Measurements from ENCODE around the gene MANEA. TPM values are rescaled to one million over a fixed set of nuclear protein-coding genes. Genes with fewer than 3 reads are reported as not detected.

Gene MANEA
- total RNA-seq, 3 donors from 2014 or later (not counting 1 experiment from before 2014, with no cell fraction given), result 4.7 to 10.6 (median 5.7) TPM

DNA sequence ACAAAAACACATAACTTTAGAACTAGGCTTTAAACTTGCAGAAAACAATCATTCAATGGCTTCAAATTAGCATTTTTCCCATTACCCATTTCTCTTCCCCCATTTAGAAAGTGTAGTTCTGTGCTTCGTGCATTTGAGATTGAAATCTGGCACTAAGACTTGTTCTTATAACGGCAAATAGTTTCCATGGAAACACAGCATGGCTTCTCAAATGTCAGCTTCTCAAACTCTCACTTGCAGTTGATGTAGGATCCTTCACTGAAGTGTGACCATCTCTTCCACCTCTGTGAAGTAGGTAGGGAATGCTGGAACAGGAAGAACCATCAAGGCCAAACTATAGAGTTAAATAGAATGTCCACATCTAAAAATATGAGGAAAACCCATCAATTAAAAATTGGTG is 52.2 kb downstream of the MANEA start:
- intact Hi-C loops (cut with micrococcal nuclease), result no loop called here
- Mint-ChIP-seq H3K27ac (no peak overlapping the region), H3K4me1 (no peaks in the 10 kb centered on the region), H3K27me3 (ENCODE audit: low read depth in 2 of 2) (peaks cover 0 to 3% of the 10 kb centered on the region in 2 donors), H3K4me3 (no peak overlapping the region), H3K9me3 (peaks cover 2 to 4% of the 10 kb centered on the region in 2 donors), H3K36me3 (no peaks in the 10 kb centered on the region)
- no peak for DNase-seq
- TF ChIP-seq, protein P1, sequence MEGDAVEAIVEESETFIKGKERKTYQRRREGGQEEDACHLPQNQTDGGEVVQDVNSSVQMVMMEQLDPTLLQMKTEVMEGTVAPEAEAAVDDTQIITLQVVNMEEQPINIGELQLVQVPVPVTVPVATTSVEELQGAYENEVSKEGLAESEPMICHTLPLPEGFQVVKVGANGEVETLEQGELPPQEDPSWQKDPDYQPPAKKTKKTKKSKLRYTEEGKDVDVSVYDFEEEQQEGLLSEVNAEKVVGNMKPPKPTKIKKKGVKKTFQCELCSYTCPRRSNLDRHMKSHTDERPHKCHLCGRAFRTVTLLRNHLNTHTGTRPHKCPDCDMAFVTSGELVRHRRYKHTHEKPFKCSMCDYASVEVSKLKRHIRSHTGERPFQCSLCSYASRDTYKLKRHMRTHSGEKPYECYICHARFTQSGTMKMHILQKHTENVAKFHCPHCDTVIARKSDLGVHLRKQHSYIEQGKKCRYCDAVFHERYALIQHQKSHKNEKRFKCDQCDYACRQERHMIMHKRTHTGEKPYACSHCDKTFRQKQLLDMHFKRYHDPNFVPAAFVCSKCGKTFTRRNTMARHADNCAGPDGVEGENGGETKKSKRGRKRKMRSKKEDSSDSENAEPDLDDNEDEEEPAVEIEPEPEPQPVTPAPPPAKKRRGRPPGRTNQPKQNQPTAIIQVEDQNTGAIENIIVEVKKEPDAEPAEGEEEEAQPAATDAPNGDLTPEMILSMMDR (IDR thresholded peaks at IDR 0.05), result no peak
- Histone ChIP-seq H3K27me3 (ENCODE audit: control insufficient read depth, insufficient read depth, low read length) (no peaks in the 10 kb centered on the region), H3K27ac (ENCODE audit: low read length) (no peak overlapping the region), H3K4me3 (ENCODE audit: low read length) (no peak overlapping the region), H3K4me1 (ENCODE audit: control insufficient read depth, insufficient read depth, low read length) (no peaks in the 10 kb centered on the region), H3K36me3 (ENCODE audit: control insufficient read depth, insufficient read depth, low read length) (no peaks in the 10 kb centered on the region), H3K9me3 (ENCODE audit: control insufficient read depth, insufficient read depth, low read length) (no peaks in the 10 kb centered on the region)
- no peak for ATAC-seq
- WGBS (ENCODE audit: insufficient coverage), result 79% methylated on average over 2 of the region's 2 CpGs

DNA sequence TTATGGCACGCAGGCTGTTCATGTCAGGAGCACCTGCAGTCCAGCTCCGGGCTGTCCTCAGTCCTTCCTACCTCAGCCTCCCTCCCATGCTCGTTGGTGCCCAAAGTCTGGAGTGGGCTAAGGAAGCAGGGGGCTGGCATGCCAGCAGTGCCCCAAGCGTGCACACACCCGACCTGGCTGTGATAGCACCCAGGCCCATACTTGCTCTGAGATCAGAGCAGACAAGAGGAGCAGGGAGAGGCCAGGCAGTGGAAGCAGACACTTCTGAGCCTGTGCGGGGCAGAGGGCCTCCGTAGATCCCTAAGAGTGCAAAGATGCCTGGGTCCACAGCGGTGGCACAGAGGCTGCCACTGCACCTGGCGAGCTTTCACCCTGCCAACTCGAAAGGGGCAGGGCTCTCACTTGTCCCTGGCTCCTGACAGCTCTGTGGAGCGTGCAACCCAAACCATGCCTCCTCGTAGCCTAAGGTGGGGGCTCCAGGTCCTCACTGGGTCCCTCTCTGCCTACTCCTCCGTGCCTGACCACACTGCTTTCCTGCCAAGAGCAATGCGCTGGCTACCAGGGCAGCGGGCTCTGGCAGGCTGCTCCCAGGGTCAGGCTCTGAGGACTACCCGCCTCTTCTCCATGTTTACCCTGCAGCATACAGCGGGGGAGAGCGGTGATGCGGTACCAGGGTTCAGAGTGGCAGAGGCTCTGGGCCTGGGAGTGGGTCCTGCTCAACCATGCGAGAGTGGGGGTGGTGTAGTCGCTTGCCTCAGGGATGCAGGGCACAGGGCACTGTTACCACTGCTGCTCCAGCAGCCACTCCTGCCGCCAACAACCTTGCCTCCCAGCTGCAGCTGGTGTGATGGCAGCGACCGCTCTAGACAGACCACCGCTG is 59.5 kb downstream of the MANEA start:
- WGBS (ENCODE audit: insufficient coverage), result 86% methylated on average over 25 of the region's 25 CpGs
- Histone ChIP-seq H3K9me3 (ENCODE audit: control insufficient read depth, insufficient read depth, low read length) (peaks cover 8% of the 10 kb centered on the region), H3K4me1 (ENCODE audit: control insufficient read depth, insufficient read depth, low read length) (no peaks in the 10 kb centered on the region), H3K27me3 (ENCODE audit: control insufficient read depth, insufficient read depth, low read length) (no peaks in the 10 kb centered on the region), H3K36me3 (ENCODE audit: control insufficient read depth, insufficient read depth, low read length) (no peaks in the 10 kb centered on the region), H3K4me3 (ENCODE audit: low read length) (no peak overlapping the region), H3K27ac (ENCODE audit: low read length) (no peak overlapping the region)
- Mint-ChIP-seq H3K27ac (no peak overlapping the region), H3K4me3 (no peak overlapping the region), H3K27me3 (ENCODE audit: low read depth in 2 of 2) (peaks cover 0 to 3% of the 10 kb centered on the region in 2 donors), H3K4me1 (no peaks in the 10 kb centered on the region), H3K9me3 (peaks cover 4% of the 10 kb centered on the region in 2 donors), H3K36me3 (no peaks in the 10 kb centered on the region)
- TF ChIP-seq, protein P1 (IDR thresholded peaks at IDR 0.05), result no peak
- intact Hi-C loops (cut with micrococcal nuclease), result no loop called here
- no peak for ATAC-seq
- no peak for DNase-seq

DNA sequence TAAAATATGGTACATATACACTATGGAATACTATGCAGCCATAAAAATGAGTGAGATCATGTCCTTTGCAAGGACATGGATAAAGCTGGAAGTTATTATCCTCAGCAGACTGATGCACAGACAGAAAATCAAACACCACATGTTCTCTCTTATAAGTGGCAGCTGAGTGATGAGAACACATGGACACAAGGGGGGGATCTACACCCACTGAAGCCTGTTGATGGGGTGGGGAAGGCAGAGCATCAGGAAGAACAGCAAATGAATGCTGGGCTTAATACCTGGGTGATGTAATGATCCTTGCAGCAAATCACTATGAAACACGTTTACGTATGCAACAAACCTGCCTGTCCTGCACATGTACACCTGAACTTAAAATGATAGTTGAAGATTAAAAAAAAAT is 71.3 kb downstream of the MANEA start:
- no peak overlapping the region for H3K4me3 ChIP-seq (ENCODE audit: low read length)
- H3K36me3 ChIP-seq (ENCODE audit: control insufficient read depth, insufficient read depth, low read length), result no peaks in the 10 kb centered on the region
- peaks cover under 1% of the 10 kb centered on the region for H3K9me3 ChIP-seq (ENCODE audit: control insufficient read depth, insufficient read depth, low read length)
- no peak overlapping the region for H3K27ac ChIP-seq (ENCODE audit: low read length)
- peaks cover 7 to 8% of the 10 kb centered on the region in 2 donors for H3K9me3 Mint-ChIP-seq
- H3K4me1 Mint-ChIP-seq, result no peaks in the 10 kb centered on the region
- H3K27ac Mint-ChIP-seq, result no peak overlapping the region
- TF ChIP-seq, protein P1 (IDR thresholded peaks at IDR 0.05), result no peak
- no peaks in the 10 kb centered on the region for H3K27me3 Mint-ChIP-seq (ENCODE audit: low read depth in 2 of 2)
- no peaks in the 10 kb centered on the region for H3K36me3 Mint-ChIP-seq
- no peaks in the 10 kb centered on the region for H3K4me1 ChIP-seq (ENCODE audit: control insufficient read depth, insufficient read depth, low read length)
- intact Hi-C loops (cut with micrococcal nuclease), result no loop called here
- no peak for ATAC-seq
- no peak overlapping the region for H3K4me3 Mint-ChIP-seq
- no CpG with 5 or more reads among the region's 2 CpGs for WGBS (ENCODE audit: insufficient coverage)
- no peaks in the 10 kb centered on the region for H3K27me3 ChIP-seq (ENCODE audit: control insufficient read depth, insufficient read depth, low read length)
- DNase-seq, result no peak

All from natural killer cell (primary cell).